GM12891 (cell line): ENCODE data around the gene HOXC9.

Experiments
- PAX5 ChIP-seq: IDR thresholded peaks from 2 replicates; pipeline ENCODE4 v1.6.1; 2011; ENCODE audit warnings: low read length, moderate library complexity, mild to moderate bottlenecking; ENCODE audit not compliant: insufficient read depth, severe bottlenecking
- POLR2A ChIP-seq: IDR thresholded peaks from 2 replicates; pipeline ENCODE4 v1.6.1; 2011; ENCODE audit warnings: low read depth, low read length, control low read depth
- POLR2AphosphoS5 ChIP-seq: IDR thresholded peaks from 2 replicates; pipeline ENCODE4 v1.6.1; 2011; ENCODE audit warnings: low read depth, low read length, control low read depth
- POU2F2 ChIP-seq: IDR thresholded peaks from 2 replicates; pipeline ENCODE4 v1.6.1; 2011; ENCODE audit warnings: low read depth, mild to moderate bottlenecking, control low read depth, low read length, moderate library complexity
- SPI1 ChIP-seq: IDR thresholded peaks from 2 replicates; pipeline ENCODE4 v1.6.1; 2011; ENCODE audit warnings: low read depth, low read length, control low read depth
- TAF1 ChIP-seq: IDR thresholded peaks from 2 replicates; pipeline ENCODE4 v1.6.1; 2011; ENCODE audit warnings: low read depth, low read length, control low read depth

GRCh38 chr12:54030442-54030801, 30.5 kb downstream of the HOXC9 start:
- TF ChIP-seq POLR2A (no peak), TAF1 (no peak), POLR2AphosphoS5 (no peak), SPI1 (no peak), POU2F2 (no peak), PAX5 (no peak)
